Stimulated activated CD8-positive, alpha-beta memory T cell treated with anti-CD3 and anti-CD28 coated beads, Interleukin-4, amount 100 ng/mL, for 48 hours (primary cell): ENCODE results near the gene CDH4.

Experiments
- DNase-seq: peaks from one replicate; pipeline ENCODE4 v3.0.0-alpha.2; 2020

The CDH4 gene

DNA sequence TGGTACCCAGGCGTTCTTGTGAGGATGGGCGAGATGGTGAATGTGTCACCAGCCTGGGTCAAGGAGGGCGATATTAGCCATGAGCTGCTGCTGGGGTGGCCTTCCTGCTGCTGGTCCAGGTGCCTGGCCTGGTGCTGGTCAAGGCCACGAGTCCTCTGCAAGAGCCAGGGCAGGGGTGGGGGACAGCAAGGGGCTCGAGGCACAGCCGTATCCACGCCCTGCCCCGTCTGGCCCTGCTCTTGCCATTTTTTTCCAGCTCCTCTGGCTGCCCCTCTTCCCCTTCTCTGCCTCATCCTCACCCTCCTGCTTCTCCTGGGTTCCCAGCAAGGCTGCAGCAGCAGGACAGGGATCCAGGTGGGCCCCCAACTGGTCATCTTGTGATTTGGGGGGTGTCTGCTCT lies 51.2 kb downstream of the CDH4 start:
- DNase-seq = no peak

DNA sequence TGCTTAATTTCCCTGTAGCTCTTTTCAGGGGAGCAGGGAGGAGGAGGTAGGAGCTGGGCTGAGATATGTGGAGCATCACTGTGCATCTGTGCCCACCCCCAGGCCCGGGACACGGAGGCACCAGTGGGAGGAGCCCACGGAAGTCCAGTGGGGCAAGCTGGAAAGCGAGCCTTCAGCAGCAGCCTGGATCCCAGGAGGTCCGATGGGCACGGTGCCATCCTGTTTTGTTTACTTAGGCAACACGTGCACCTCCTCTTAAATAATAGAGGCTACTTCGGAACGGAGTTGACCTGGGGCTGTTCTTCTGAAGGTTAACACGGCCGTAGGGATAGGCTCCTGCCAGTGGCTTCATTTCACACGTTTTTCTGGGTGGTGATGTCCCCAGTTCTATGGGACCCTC lies 51.6 kb downstream of the CDH4 start:
- no peak for DNase-seq

- no peak for DNase-seq
Measured at GRCh38 chr20:61304750-61305149, 52.7 kb downstream of the CDH4 start.

DNA sequence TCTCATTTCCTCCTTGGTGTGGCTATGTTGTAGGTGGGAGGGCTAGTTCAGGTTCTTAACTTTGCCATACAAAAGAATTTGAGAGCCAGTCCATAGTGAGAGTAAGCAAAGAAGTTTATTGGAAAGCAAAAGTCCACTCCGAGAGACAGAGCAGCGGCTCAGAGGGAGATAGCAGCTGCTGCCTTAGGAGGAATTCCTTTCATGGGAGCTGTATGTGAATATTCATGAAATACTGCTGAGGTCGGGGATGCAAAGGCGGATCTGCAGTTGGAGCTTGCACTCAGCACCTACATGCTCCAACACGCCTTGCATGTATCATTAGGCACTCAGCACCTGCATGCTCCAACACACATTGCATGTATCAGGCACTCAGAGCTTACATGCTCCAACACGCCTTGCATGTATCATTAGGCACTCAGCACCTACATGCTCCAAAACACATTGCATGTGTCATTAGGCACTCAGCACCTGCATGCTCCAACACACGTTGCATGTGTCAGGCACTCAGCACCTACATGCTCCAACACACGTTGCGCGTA lies 54.9 kb downstream of the CDH4 start:
- no peak for DNase-seq

DNA sequence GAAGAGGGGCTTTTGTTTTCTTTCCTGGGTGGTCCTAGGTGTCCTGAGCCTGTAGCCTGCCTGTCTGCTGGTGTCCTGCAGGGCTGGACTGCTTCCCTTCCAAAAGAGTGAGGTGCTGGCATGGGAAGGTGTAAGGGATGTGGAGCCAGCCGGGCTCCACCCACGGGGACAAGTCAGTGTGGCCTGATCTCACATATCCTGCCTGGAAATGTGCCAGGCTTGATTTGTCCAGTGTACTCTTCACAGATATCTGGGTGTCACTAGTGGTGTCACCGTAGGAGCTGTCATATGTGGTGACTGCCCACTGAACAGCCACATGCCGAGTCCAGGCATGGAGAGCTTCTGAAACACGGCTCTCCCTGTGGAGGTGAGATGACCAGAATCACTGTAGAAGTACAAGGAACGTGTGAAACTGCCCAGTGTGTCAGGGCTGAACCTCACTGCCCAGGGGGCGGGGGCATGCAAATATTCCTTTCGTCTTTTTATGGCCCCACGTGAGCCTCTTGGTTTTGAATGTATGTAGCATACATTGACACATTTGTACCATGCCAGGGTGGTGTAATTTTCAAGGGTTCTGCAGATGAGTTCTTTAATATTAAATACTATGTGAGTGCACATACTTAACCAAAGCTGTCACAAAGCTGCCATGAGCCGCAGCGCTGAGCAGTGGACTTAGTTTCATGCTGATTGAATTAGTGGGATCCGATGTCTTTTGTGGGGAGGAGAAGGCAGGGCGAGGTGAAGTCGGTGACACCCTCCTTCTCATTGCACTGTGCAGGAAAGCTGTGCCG lies 55.8 kb downstream of the CDH4 start:
- no peak for DNase-seq

- no peak for DNase-seq
Measured at GRCh38 chr20:61308477-61308774, 56.4 kb downstream of the CDH4 start.

- no peak for DNase-seq
Measured at GRCh38 chr20:61310954-61311353, 58.9 kb downstream of the CDH4 start.

DNA sequence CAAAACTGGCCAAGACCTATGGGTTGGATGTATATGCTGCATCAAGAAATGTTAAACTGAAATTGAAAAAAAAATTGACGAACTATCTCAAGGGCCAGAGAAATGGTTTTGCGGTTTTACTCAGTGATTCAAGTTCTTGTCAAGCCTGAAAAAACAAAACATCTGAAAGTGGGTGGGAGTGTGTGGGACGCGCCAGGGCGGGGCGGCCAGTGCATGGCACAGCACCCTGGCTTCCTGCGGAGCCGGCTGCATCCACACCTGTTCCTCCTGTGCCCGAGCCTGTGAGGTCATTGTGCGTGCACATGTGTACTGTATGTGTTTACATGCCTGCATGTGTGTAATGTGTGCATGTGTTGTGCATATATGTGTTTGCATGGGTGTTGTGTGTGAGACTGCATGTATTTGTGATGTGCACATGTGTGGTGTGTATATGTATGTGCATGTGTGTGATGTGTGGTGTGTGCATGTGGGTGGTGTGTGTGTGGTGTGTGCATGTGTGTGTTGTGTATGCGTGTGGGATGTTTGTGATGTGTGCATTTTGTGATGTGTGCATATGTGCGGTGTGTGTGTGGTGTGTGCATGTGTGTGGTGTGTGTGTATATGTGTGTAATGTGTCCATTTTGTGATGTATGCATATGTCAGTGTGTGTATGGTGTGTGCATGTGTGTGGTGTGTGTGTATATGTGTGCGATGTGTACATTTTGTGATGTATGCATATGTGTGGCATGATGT lies 59.8 kb downstream of the CDH4 start:
- no peak for DNase-seq

GRCh38 chr20:61312925-61313324 lies 60.9 kb downstream of the CDH4 start:
- no peak for DNase-seq

- no peak for DNase-seq
Measured at GRCh38 chr20:61313396-61313795, 61.3 kb downstream of the CDH4 start.

DNA sequence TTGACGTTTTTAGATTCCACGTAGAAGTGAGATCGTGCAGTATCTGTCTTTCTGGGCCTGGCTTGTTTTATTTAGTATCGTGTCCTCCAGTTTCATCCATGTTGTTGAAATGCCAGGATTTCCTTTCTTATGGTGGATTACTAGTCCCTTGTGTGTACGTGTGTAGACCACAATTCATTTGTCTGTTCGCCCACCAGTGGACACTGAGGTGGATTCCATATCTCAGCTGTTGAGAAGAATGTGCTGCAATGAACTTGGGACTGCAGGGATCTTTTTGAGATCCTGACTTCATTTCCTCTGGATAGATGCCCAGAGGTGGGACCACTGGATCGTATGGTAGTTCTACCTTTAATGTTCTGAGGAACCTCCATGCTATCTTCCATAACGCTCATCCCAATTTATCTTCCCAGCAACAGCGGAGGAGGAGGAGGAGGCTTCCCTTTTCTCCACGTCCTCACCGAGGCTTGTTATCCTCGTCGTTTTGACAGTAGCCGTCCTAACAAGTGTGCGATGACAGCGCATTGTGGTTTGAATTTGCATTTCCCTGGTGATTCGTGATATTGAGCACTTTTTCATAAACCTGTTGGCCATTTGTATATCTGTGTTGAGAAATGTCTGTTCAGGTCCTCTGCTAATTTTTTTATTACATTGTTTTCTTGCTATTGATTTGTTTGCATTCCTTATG lies 62.4 kb downstream of the CDH4 start:
- DNase-seq = no peak

- DNase-seq = no peak
Measured at GRCh38 chr20:61315319-61315718, 63.3 kb downstream of the CDH4 start.

DNA sequence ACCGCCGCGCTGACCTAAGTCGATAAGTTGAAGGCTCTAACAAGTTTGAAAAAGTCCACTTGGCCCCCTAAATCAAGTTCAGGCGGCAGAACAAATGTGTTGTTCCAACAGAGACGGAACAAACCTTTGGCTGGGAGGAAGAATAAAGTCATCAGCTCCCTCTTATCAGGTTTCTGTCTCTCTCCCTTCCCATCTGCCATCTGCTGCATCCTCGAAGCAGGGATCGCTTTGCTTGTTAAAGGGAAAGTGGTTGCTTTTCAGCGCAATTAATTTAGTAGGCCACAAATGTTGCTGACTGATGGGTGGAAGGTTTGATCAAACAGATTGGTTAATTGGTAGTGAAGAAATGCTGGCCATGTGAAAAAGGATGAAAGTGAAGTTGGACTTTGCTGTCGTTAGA lies 64.3 kb downstream of the CDH4 start:
- no peak for DNase-seq

DNA sequence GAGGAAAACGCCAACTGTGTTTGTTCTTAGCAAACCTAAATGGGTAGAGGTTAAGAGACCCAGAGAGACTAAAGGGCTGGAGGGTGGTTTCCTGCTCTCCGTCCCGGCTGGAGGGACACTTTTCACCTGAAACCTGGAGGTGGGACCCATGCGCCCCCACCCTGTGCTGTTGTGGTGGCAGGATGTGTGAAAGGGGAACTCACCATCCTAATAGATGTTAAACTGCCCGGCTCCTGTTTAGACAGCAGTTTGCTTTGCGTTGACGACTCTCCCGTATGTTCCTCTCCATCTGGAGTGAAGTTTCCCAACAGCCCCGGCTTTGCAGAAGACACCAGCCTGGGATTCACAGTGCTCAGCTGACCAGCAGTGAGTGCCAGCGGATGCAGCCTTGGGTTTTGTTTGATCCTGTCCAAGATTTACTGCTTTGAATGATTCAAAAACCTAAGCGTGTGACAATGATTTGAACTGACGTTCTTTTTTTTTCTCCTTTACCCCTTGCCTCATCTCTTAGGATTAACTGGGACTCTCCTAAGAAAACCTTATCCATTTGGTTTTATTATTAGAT lies 66.0 kb downstream of the CDH4 start:
- DNase-seq = no peak

GRCh38 chr20:61320691-61321425 lies 68.8 kb downstream of the CDH4 start:
- DNase-seq = no peak

- no peak for DNase-seq
Measured at GRCh38 chr20:61321481-61321880, 69.4 kb downstream of the CDH4 start.

DNA sequence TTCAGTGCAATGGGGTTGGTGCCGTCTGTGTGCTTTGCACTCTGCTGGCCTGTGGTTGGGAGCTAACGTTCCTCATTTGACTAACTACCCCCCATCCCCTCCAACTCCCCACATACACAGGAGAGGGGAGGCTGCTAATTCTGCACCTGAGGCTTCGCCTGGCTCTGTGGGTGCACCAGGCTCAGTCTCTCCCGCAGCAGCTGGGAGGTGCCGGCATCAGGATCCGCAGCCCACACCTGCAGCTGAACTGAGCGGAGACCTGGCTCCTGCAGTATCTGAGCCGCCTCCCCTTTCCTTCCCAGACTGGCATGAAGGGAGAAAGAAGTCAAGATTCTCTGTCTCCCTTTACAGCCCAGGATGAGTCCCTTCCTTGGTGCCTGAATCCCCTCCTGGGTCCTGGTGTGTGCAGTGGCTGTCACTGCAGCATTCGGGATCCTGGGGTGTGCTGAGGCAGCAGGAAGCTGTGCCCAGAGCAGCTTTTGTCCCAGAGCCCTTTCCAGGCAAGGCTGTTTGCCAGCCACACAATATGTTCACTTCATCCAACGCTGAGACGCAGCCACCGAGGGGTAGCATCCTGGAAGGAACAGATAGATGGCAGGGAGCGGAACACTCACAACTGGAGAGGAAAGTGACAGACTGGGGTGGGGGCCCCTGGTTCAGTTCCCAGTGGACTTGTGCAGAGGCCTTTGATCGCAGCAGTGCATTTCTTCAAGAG lies 70.2 kb downstream of the CDH4 start:
- DNase-seq = no peak

DNA sequence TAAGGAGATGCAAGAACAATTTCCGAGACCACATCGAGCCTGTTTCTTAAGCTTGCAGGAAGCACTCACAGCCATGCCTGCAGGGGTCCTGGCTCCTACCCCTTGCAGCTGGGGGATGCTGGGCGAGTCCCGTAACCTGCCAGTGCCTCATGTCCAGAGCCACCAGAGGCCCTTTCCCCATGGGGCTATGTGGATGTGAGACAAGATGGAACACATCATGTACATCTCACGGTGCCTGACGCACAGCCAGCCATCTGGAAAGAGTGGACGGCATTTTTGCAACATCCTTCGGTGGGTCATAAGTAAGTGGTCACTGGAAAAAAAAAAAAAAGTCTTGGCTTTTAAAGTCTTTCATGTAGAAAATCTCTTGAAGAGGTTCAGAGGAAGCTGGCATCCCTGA lies 72.8 kb downstream of the CDH4 start:
- no peak for DNase-seq

- no peak for DNase-seq
Measured at GRCh38 chr20:61325718-61326117, 73.7 kb downstream of the CDH4 start.

DNA sequence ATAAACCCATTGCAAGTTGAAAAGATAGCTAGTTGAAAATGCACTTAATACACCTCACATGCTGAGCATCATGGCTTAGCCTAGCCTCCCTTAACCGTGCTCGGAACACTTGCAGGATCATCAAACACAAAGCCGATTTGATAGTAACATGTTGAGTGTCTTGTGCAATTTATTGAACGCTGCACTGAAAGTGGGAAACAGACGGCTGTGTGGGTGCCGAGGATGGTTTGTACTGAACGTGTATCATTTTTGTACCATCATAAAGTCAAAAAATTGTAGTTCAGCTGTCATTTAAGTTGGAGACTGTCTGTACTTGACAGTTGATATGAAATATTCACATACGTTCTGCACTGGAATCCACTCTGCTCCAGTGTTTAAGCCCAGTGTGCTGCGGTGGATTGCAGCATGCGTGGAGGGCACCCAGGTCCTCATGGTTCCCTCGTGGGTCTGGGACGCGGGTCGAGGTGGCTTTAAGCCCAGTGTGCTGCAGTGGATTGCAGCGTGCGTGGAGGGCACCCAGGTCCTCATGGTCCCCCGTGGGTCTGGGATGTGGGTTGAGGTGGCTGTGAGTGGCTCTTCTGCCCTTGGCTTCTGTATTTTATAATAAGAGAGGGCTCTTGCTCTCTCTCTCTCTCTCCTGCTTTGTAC lies 77.0 kb downstream of the CDH4 start:
- peak; percentile 23 for DNase-seq

- DNase-seq = no peak
Measured at GRCh38 chr20:61330441-61330840, 78.4 kb downstream of the CDH4 start.

- DNase-seq = no peak
Measured at GRCh38 chr20:61331543-61331942, 79.5 kb downstream of the CDH4 start.
